ENCODE data around the gene CNTNAP1. TPM values are rescaled to one million over a fixed set of nuclear protein-coding genes. Genes with fewer than 3 reads are reported as not detected.

CNTNAP1 gene
- total RNA-seq, 1 experiment from 2014 or later, result 19.2 TPM

GRCh38 chr17:42670789-42671657 is 11.3 kb upstream of the CNTNAP1 start:
- DNase-seq (ENCODE audit: low spot score), result no peak

- DNase-seq (ENCODE audit: low spot score), result no peak
Measured at GRCh38 chr17:42672038-42672437, 10.3 kb upstream of the CNTNAP1 start.

DNA sequence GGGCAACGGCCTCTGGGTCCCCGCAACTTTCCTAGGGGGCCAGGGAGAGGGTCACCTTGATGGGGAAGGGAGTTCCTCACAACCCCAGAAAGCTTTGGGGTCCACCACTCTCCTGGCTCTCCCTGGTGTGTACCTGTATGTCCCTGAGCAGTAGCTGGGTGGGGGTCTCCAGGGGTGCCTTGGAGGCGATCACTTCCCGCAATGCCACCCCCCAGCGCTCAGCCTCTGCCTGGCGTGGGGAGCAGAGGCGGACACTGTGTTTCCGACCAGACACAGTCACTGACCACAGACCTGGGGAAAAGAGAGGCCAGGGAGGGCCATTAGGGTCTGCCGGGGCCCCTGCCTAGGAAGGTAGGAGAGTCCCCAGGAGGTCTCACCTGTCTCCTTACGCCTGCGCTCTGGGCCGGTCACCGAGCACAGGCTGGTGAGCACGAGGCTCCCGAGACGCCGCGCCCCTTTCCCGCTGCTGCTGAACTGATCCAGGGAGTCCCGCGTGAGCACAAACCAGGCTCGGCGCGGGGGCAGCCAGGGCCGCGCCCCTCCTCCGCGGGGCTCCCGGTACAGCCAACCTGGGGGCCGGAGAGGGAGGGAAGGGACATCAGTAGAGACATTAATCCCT is 9.0 kb upstream of the CNTNAP1 start:
- DNase-seq (ENCODE audit: low spot score), result no peak

DNA sequence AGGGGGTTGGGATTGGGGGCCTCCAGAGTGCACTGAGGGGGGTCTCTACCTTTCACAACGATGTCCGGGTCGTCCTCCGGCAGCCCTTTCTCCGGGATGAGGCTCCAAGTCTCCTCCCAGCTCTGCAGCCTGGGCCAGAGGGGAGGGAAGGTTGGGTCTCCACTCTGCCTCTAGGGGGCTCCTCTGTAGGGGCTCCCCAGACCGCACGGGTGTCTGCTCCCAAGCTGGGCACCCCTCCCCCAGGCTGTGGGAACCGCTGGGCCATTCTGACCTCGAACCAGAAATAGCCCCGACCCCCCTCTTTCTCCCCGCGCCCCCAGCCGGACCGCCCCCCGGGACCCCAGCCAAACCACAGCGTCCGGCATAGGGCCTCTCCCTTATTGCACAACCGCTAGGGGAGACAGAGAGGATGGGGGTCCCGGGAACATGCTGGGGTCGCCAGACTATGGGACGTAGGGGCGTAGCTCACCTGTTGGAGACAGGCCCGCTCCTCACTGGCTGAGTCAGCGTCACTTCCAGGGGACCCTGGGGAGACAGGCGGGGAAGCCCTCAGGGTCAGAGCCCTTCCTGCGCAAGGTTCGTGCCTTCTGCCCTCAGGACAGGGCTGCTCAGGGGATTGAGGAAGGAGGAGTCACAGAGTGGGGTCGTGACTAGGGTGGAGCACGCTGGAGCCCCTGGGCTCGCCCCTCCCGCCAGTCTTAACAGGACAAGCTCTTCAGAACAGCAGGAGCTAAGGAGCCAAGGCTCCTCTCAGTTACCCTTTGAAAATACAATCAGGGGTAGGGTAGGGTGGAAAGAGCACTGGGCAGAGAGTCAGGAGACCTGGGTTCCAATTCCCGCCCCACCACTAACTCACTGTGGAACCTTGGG is 8.2 kb upstream of the CNTNAP1 start:
- DNase-seq (ENCODE audit: low spot score), result peak; percentile 59

GRCh38 chr17:42674755-42675347 is 7.5 kb upstream of the CNTNAP1 start:
- DNase-seq (ENCODE audit: low spot score), result no peak

GRCh38 chr17:42675348-42675964 is 6.9 kb upstream of the CNTNAP1 start:
- no peak for DNase-seq (ENCODE audit: low spot score)

DNA sequence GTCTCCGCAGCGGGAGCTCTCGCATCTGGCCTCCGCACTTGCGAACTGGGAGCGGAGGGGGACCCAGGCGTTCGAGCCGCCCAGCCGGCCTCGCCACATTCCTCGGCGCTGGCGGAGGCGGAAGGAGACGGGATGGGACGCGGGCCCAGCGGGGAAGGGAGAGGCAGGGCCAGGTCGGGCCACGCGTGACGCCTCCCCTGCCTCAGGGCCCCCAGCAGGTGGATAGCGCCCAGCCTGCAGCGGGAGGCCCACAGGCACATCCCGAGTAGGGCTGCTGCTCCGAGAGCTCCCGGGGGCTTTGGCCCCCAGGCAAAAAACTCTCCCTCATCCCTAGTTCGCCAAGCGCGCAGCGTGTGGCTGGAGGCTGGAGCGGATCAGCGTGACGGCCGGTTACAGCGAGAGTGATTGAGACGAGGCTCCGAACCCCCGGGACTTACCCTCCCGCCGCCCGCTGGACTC is 6.3 kb upstream of the CNTNAP1 start:
- DNase-seq (ENCODE audit: low spot score), result no peak

DNA sequence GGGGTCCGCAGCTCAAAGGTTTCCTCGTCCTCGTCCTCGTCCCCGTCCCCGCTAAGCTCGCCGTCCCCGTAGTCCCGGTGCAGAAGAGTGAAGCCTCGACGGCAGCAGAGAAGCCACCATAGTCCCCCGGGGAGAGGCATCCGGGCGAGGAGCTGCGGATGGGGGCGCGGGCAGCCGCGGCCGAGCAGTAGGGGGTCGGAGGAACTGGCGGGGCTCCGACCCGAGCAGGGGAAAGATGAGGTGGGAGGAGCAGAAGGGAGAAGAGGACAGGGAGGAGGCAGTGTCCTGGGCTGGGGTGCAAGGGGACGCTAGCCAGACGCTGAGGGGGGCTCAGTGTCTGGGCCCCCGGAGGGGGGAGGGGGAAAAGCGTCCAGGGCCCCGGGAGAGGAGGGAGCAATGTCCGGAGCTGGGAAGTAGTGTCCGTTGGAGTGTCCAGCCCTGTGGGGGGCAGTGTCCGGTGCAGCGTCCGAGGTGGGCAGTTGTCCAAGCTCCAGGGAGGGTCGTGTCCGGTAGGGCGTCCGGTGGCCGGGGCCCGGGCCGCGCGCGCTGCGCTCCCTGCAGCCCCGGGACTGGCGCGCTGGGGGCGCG is 5.8 kb upstream of the CNTNAP1 start, which contains the start of gene PLEKHH3:
PLEKHH3 (minus strand) TSS at position 571 of the 588 bp plus-strand sequence; CDS start at position 140, 431 bp downstream.
- DNase-seq (ENCODE audit: low spot score), result no peak

DNA sequence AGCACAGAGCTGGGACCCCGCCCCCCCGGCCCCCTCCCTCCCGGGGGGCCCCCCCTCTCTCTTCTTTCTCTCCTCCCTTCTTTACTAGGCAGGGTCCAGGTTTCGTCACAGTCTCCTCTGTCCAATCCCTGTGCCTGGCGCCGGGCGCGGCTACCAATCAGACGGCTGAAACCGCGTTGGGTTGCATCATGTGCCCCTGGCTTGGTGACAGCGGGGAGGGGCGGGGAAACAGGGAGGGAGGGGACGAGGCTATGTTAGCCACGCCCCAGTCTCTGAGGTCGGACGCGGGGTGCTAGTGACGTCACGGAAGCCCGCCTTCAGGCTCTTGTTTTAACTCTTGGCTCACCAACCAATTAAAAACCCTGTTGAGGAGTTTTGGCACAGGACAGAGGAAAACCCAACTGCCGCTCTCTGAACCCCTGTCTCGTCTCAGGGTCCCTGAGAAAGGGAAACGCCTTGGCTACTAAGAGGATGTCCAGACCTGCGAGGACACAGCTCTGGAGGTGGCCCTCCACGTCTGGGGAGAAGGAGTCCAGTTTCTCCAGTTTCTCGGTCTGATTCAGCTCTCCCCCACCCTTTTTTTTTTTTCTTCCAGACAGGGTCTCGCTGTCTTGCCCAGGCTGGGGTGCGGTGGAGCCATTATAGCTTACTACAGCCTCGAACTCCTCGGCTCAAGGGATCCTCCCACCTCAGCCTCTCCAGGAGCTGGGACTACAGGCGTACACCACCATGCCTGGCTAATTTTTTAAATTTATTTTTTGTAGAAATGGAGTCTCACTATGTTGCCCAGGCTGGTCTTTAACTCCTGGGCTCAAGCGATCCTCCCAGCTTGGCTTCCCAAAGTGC is 5.1 kb upstream of the CNTNAP1 start:
- peak; percentile 99 for DNase-seq (ENCODE audit: low spot score)

- DNase-seq (ENCODE audit: low spot score), result peak; percentile 89
Measured at GRCh38 chr17:42677921-42678781, 4.2 kb upstream of the CNTNAP1 start.

DNA sequence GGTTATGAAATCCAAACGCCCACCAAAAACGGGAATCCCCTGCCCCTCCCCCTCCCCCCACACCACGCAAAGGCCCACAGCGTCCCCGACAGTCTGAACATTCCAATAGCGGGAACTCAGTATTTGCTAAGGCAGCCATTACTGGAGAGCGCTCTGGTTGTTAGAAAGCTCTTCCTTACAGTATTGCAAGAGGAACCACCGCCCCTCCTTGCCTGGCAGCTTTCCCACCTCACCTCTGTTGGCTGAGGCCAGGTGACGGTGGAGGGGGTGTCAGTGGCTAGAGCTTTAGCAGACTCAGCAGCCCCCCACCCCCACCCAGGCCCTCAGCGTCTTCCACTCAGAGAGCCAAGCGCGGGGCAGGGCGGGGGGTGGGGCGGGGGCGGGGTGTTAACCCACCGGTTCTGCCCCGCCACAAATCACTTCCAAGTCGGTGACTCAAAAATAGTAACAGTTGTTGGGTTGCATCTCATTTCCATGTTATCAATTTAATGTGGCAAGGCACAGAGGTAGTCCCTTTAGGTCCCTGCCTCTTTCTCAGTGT is 3.3 kb upstream of the CNTNAP1 start:
- DNase-seq (ENCODE audit: low spot score), result peak; percentile 53

GRCh38 chr17:42679492-42680330 is 2.6 kb upstream of the CNTNAP1 start:
- DNase-seq (ENCODE audit: low spot score), result peak; percentile 47

- DNase-seq (ENCODE audit: low spot score), result no peak
Measured at GRCh38 chr17:42680331-42680808, 2.0 kb upstream of the CNTNAP1 start.

DNA sequence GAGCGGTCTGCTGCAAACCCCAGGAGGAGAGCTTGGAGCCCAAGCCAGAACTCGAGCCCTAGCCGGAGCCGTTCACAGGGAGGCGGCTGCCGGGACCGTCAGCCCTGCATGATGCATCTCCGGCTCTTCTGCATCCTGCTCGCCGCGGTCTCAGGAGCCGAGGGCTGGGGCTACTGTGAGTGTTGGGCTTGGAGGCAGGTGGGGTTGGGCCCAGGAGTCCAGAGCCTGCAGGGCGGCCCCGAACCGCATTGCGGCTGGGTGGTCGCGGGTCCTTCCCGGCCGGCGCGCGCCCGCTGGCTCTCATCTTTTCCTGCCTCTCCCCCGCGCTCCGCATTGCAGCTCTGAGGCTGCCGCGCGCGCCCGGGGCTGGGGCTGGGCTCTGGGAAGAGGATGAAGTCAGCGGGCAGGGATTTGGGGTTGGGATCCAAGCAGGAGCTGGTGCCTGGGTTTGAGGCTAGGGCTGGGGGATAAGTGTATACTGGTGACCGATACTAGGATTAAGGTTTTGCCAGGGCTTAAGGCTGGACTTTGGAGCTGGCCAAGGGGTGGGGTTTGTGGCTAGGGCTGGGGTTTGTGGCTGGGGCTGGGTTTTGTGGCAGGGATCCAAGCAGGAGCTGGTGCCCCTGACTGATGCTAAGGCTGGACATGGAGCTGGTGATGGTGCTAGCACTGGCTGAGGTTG is 532 bp downstream of the CNTNAP1 start:
- DNase-seq (ENCODE audit: low spot score), result peak; percentile 36

- DNase-seq (ENCODE audit: low spot score), result no peak
Measured at GRCh38 chr17:42683407-42684034, 1.2 kb downstream of the CNTNAP1 start.

GRCh38 chr17:42684929-42685556 is 2.7 kb downstream of the CNTNAP1 start:
- no peak for DNase-seq (ENCODE audit: low spot score)

Measured in A172 (cell line).